ENCODE data around the gene OAS3.
"Not testable (repeated sequence)": the region's sequence is repeated elsewhere in the genome, so short reads cannot be mapped to it uniquely, and the experiment has no call there.

The OAS3 gene

GRCh38 chr12:112937741-112938719 lies at the start of gene OAS3:
TSS of gene OAS3 (plus strand) at chr12:112938474. CDS start at chr12:112938531, 57 bp downstream.
- DNase-seq = peak; percentile 72 to 89

GRCh38 chr12:112891093-112892024 lies 46.9 kb upstream of the OAS3 start:
- no peak for DNase-seq

- no peak for DNase-seq
Observed at GRCh38 chr12:112892856-112893255, 45.4 kb upstream of the OAS3 start.

GRCh38 chr12:112894128-112894527 lies 44.1 kb upstream of the OAS3 start:
- DNase-seq = no peak

GRCh38 chr12:112898380-112898779 lies 39.9 kb upstream of the OAS3 start:
- no peak for DNase-seq

GRCh38 chr12:112900298-112901145 lies 37.8 kb upstream of the OAS3 start:
- peak; percentile 21 to 72 for DNase-seq

GRCh38 chr12:112901271-112901670 lies 37.0 kb upstream of the OAS3 start:
- no peak for DNase-seq

- DNase-seq = peak in 1 of 2 experiments; percentile 11
Observed at GRCh38 chr12:112904571-112904970, 33.7 kb upstream of the OAS3 start.

- DNase-seq = no peak
Observed at GRCh38 chr12:112905451-112906089, 32.7 kb upstream of the OAS3 start.

- DNase-seq = peak in 1 of 2 experiments; percentile 27
Observed at GRCh38 chr12:112906712-112907414, 31.4 kb upstream of the OAS3 start, which contains the start of gene OAS1. TSS of gene OAS1 (plus strand) at chr12:112906962. CDS start at chr12:112907040, 78 bp downstream.

GRCh38 chr12:112907415-112908157 lies 30.7 kb upstream of the OAS3 start:
- DNase-seq = no peak

- no peak for DNase-seq
Observed at GRCh38 chr12:112908548-112908947, 29.7 kb upstream of the OAS3 start.

- no peak for DNase-seq
Observed at GRCh38 chr12:112909693-112910092, 28.6 kb upstream of the OAS3 start.

GRCh38 chr12:112913038-112913688 lies 25.1 kb upstream of the OAS3 start:
- no peak for DNase-seq

- DNase-seq = not testable (repeated sequence)
Observed at GRCh38 chr12:112913888-112914287, 24.4 kb upstream of the OAS3 start.

- DNase-seq = no peak
Observed at GRCh38 chr12:112916270-112916669, 22.0 kb upstream of the OAS3 start.

- no peak for DNase-seq
Observed at GRCh38 chr12:112919121-112919520, 19.2 kb upstream of the OAS3 start.

- no peak for DNase-seq
Observed at GRCh38 chr12:112924986-112925385, 13.3 kb upstream of the OAS3 start.

GRCh38 chr12:112926416-112927033 lies 11.7 kb upstream of the OAS3 start:
- DNase-seq = not testable (repeated sequence)
